Left forelimb (tissue), 1 donor: ENCODE results near the gene OR6N2.

Source experiments
- DNase-seq: peaks from one replicate; pipeline ENCODE4 v3.0.0-alpha.2; 2018; ENCODE audit warnings: low spot score

Gene OR6N2

GRCh38 chr1:158754420-158754819 lies 26.6 kb downstream of the OR6N2 start, which contains the start of gene OR6K6:
OR6K6 (plus strand) TSS chr1:158754720; CDS start chr1:158754888, 168 bp downstream.
- no peak for DNase-seq

GRCh38 chr1:158752155-158752712 lies 28.8 kb downstream of the OR6N2 start:
- DNase-seq: no peak

GRCh38 chr1:158735848-158736247 lies 45.2 kb downstream of the OR6N2 start:
- DNase-seq: no peak

GRCh38 chr1:158732524-158732923 lies 48.5 kb downstream of the OR6N2 start:
- no peak for DNase-seq

GRCh38 chr1:158731707-158732106 lies 49.3 kb downstream of the OR6N2 start:
- DNase-seq: no peak

- DNase-seq: no peak
Measured at GRCh38 chr1:158730453-158730852, 50.6 kb downstream of the OR6N2 start.

GRCh38 chr1:158728510-158729225 lies 52.3 kb downstream of the OR6N2 start:
- no peak for DNase-seq

GRCh38 chr1:158724442-158724841 lies 56.6 kb downstream of the OR6N2 start:
- no peak for DNase-seq
